NCI-H1417 (cell line): ENCODE measurements around the gene ARHGAP24.
"Not testable (repeated sequence)": the region's sequence is repeated elsewhere in the genome, so short reads cannot be mapped to it uniquely, and the experiment has no call there.

Experiments used
- DNase-seq, 3 experiments: peaks; one replicate each; lab custom pipeline; 2025; lab: John Stamatoyannopoulos, UW

ARHGAP24 gene

DNA sequence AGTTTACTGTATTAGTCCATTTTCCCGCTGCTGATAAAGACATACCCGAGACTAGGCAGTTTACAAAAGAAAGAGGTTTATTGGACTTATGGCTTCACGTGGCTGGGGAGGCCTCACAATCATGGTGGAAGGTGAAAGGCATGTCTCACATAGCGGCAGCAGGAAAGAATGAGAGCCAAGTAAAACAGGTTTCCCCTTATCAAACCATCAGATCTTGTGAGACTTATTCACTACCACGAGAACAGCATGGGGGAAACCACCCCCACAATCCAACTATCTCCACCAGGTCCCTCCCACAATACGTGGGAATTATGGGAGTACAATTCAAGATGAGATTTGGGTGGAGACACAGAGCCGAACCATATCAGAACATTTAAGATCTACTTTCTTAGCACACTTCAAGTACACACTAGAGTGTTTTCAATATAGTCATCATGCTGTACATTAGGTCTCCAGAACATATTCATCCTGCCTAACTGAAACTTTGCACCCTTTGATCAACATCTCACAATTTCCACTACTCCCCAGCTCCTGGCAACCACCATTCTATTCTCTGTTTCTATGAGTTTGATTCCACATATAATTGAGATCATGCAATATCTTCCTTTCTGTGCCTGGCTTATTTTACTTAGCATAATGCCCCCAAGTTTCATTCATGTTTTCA, 341.0 kb downstream of the ARHGAP24 start:
- DNase-seq = no peak

DNA sequence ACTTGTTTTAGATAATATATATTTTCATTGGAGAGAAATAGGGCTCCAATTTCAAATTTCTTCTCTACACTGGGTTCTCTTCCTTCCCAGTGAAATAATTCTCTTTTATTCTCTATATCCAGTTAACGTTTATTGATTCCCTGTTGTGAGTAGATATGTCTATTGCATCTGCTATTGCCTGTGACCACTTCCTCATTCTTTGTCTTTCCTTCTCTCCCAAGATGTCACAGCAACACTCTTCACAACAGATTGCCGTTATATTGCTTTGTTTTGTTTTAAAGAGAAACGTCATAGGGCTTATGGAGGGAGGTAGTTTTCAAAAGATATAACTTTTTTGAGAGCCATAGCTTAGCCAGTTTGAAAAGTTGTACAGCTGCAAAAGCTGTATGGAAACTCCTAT, 343.8 kb downstream of the ARHGAP24 start:
- no peak for DNase-seq

DNA sequence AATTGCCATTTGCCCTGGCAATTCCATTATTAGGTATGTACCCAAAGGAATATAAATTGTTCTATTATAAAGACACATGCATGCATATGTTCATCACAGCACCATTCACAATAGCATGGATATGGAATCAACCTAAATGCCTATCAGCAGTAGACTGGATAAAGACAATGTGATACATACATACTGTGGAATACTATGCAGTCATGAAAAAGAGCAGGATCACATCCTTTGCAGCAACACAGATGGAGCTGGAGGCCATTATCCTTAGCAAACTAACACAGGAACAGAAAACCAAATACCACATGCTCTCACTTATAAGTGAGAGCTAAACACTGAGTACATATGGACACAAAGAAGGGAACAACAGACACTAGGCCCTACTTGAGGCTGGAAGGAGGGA, 345.2 kb downstream of the ARHGAP24 start:
- not testable (repeated sequence) for DNase-seq

DNA sequence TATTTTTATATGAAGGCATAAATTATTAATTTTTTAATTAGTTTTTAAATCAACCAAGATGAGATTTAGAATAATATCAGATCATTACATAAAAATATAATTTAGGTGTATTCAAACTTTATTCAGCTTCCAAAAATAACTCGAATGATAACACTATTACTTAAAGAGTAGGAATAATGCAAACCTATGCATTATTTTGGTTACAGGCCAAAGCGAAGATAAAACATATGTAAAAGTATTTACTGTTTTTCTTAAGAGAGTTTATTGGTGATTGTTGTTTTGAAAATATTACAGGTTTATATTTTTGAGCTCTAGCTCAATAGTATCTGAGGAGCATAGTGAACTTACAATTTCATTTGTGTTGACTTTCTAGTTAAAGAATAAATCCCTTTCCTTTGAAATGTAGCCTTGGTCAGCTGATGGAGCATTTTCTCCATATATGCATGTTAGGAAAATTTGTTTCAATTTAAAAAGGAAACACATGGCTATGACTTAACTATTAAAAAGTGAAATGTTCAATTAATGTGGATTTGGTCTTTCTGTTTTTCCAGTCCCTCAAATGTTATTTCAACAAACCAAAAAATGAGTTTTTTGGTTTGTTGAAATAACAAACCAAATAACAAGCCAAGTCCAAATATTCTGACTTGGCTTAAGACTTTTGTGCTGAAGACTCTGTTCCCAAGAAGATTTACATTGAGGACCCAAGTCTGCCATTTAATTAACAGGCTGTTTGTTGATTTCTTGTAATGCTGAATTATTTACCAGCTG, 346.9 kb downstream of the ARHGAP24 start:
- no peak for DNase-seq

DNA sequence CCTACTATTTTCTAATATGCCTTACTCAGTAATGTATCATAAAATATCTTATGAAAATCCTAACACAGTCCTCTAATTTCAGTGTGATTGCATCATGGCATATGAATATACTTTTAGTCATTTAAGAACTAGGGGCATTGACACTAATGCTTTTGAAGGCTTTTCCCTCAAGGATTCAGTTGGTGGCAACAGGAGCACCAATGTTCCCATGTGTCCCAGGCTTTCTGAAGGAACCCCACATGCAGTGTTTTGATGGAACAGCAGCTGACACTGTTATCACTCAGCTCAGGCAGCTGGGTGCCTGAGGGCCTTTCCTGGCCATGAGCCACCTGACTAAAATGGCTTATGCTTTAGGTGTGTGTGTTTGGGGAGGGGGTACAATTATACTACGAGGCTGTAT, 348.3 kb downstream of the ARHGAP24 start:
- peak; percentile 33 to 80 (median 57) for DNase-seq

DNA sequence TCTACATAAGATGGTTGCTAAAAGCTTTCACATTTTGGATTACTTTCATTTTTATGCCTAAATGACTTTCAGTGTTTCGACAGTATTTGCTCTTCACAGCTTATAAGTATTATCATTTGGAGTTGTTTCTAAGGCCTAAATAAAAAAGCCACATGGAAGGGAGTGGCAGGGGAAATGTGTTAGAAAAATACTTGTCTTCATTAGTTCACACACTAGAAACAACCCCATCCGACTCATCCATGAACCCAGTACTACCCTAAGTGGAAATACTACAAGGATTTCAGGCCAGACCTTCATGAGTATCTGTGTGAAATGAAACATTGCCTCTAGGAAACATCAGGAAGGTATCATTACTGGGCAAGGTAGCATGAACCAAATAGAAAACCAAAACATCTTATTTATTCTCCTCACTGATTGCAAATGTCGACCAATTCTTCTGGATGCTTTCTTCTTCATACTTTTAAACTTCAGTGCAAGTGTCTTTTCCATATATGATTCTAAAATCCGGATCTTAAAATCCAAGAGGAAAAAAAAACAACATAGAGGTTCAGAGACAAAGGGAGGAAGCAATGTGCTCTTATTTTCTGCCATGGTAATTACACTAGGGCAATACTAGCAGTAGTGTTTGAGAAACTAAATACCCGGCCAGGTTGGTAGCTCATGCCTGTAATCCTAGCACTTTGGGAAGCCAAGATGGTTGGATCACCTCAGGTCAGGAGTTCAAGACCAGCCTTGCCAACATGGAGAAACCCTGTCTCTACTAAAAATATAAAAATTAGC, 349.4 kb downstream of the ARHGAP24 start:
- peak in 1 of 3 experiments; percentile 13 for DNase-seq

DNA sequence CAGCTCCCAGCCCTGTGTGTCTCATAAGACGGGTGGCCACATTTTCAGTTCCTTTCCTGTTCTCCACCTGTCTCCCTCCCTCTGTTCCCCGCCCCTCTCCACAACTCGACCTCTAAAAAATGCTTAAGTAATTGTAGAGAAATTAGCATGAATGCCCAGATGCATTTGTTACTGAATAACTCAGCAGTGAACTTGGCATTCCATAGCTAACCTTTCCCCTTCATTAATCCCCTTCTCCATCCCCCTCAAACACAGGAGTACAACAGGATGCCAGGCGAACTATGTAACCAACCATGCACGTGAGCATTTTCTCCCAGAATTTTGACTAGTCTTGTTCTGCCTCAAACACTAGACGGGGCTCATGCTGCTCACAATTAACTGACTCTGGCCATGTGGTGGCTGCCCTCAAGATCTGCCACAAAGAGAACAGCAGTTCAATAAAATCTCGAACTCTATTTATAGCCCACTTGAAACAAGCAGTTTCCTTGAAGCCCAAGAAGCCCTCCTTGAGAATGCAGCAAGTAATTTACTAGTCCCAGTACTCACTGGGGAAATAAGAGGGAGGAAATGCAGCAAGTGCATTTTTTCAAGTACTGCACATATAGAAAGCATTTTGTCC, 351.2 kb downstream of the ARHGAP24 start:
- DNase-seq = peak; percentile 16 to 78 (median 70)

DNA sequence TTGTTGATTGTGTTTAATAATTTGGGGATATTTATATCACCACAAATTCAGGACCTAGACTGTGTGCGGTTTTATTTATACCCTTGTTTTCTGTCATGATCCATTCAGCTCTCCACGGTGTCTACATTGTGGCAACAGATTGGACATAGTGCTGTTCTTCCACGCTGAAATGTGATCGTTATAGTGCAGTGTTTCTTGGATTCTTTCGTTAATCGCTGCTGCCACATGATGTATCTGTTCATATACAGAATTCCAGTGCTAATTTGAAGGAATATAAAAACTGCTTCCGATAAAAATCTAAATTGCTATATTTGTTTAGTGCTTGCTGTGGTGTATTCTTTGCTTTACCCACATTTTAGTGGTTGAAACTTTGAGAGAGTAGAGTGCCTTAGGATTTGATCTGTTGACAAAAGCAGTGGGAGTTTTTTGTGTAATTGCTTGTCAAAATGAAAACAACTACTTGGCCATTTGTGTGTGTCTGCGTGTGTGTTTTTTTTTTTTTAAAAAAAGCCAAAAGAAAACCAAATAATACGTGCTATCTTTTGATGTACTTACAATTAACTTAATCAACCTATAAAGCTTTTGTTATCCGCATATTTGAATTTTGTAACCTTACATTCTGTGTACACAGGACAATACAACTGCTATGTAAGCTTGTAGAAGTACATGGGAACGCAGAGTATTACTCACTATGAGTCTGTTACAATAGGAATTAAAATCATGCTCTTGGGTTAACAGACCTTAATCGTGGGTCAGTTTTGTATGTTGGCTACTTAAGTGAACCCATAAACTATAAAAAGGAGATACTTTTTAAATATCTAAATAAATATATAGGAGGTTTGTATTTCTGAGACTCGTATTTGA, 353.3 kb downstream of the ARHGAP24 start:
- peak; percentile 78 to 84 (median 83) for DNase-seq

DNA sequence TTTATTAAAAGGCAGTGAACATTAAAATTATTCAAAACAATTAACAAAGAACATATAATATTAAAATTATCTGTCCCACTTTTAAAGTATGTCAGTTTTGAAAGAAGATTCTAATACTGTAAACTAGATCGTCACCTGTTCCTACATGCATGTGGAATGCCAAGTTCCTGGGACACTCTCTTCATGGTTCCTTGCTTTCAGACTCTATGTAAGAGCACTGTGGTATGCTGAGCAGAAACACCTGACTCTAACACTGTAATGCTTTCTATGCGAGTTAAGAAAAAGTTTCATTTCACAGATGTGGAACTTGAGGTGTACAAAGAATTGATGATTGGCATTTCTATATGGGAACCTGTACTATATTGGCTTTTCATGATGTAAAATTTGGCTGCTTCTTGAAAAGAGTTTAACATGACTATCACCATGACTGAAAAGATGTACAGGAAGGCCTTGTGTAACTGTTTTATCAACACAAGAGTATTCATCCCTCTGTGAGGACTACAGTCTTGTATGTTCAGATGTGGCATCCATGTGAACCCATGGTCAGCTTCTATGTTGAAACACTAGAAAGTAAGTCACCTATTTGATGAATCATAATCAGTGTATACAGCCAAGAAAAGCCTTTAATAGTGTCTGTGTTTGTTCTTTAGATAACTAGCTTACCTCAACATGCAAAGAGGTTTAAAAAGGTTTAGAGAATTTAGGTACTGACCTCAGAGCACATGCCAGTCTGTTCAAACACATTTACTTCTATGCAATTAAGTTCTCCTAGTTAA, 354.5 kb downstream of the ARHGAP24 start:
- no peak for DNase-seq

DNA sequence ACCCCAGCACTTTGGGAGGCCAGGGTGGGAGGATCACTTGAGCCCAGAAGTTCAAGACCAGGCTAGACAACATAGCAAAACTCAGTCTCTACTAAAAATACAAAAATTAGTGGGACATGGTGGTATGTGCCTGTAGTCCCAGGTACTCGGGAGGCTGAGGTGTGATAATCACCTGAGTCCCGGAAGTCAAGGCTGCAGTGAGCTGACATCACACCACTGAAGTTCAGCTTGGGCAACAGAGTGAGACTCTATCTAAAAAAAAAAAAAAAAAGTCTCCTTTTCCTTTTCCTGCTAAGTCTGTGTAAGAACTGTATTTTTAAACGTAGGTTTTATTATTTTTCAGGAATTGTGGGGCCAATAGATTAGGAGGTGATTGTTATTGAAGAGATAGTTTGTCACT, 356.7 kb downstream of the ARHGAP24 start:
- no peak for DNase-seq

DNA sequence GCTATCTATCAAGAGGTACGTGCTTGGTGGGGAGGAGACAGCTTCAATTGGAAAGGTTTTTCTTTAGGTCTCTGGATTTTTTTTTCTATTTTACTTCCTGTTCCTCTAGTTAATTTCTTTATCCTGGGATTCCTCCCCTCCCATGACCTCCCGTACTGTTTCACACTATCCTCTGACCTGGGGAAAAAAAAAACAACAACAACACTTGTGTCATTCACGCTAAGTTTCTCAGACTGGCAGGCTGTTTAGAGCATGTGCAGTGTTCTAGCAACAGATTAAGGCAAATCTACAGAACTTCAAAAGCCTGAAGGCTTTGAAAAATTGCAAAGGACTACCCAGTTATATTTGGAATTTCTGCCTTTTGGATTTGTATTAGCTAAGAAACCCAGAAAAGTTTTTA, 358.4 kb downstream of the ARHGAP24 start:
- no peak for DNase-seq

DNA sequence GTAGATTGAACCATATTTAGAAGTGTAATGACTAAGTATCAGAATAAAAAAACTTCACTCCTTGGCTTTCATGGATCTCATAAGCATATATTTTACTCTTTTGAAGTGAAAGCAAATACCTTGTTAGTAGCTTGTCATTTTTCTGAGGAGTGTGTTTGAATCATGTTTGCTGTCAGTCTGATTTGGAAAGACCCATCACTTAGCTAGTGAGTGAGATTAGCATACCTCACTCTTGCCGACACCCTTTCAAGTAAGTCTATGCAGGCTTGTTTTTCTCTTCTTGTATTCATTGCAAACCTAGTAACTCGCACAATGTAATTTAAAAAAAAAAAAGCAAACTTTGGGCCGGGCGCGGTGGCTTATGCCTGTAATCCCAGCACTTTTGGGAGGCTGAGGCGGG, 360.0 kb downstream of the ARHGAP24 start:
- DNase-seq = no peak

DNA sequence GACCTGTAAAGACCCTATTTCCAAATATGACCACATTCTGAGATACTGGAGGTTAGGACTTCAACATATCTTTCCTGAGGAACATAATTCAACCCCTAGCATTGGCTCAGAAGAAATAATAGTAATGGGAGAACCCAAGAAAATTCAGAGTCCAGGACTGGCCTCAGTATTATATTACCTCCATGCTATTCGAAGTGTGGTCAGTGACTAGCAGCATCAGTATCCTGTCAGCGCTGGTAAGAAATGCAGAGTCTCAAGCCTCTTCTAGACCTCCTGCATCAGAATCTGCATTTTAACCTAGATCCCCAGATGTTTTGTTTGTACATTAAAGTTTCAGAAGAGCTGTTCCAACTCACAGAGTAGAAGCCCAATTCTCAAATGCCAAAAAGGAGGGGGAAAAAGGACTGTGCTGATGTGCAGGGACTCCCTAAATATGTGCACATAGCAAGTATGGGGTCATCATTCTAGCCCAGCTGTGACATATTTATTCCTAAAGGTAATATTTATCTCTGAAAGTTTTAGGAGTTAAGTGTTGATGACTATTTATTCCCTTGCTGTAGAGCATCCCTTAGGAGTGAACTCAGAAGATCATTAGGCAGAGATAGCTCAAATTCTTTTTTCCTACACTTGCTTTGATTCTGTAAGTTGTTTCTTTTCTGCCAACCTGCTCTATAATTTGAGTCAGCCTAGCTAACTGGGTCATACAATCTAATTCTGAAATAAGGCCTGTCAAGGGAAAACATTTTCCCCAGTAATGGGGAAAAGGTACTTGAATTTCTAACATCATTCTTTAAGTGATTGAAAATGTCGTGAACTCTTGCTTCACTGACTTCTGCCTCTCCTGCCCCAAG, 361.9 kb downstream of the ARHGAP24 start:
- no peak for DNase-seq

DNA sequence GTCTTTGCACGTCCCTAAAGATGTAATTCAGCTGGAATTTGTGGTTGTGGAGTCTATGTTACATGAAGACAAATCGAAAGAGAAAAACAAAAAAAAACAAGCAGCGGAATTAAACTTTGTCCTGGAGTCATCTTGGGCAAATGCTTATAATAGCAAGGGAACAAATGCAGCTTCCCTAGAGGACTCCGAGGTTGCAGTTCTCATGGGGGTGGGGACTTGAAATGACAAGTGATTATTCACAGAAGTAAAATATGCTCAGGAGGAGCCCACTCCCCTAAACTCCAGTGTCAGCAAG, 362.4 kb downstream of the ARHGAP24 start:
- no peak for DNase-seq

DNA sequence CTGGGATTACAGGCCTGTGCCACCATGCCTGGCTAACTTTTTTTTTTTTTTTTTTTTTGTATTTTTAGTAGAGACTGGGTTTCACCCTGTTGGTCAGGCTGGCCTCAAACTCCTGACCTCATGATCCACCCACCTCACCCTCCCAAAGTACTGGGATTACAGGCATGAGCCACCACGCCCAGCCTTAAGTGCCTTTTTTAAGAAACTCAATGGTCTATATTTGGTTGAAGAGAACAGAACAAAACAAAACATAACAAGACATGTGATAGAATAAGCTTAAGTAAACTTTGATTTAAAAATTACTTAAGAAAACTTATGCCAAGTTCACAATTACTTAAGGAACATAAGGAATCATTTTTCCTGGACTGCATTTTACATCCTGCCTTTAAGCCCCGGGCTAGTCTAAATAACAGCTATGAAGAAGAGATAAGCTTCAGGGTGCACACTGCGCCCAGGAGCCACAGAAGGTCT, 365.1 kb downstream of the ARHGAP24 start:
- not testable (repeated sequence) for DNase-seq

DNA sequence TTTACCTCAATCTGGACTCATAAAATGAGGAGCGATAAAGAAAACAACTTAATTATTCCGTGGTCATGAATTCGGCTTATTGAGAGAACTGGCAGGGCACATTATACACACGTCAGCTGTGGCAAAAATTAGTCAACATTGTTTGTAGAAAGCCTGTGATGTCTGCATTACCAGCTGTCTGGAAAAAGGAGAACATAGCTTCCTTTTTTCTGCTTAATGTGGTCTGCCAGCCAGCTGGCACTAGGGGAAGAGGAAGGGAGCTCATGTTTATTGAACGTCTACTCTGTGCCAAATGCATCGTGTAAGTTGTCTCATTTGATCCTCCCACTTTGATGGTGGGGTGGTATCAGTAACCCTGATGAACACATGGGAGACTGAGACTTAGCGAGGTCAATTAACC, 367.6 kb downstream of the ARHGAP24 start:
- DNase-seq = no peak

DNA sequence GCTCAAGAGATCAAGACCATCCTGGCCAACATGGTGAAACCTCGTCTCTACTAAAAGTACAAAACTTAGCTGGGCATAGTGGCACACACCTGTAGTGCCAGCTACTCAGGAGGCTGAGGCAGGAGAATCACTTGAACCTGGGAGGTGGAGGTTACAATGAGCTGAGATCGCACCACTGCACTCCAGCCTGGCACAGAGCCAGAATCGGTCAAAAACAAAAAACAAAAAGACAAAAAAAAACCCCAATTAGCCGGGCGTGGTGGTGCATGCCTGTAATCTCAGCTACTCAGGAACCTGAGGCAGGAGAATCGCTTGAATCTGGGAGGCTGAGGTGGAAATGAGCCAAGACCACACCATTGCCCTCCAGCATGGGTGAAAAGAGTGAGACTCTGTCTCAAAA, 378.8 kb downstream of the ARHGAP24 start:
- DNase-seq = not testable (repeated sequence)

DNA sequence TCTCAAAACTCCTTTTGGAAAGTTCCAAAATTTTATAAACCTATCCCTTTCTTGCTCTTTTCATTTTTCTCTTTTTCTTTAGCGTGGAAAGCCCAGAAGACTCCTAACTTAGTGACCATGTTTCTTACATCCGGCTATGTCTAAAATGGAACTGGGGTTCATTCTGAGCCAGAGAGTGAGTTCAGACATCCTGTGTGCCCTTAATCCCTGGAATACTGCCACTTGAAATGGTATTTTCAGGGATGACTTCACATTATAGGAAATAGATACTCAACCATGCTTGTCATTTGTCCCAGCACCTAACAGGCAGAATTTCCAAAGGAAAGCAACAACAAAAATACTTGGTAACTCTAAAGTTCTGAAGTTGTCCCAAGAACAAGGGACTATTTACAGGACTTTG, 379.6 kb downstream of the ARHGAP24 start:
- DNase-seq = no peak

DNA sequence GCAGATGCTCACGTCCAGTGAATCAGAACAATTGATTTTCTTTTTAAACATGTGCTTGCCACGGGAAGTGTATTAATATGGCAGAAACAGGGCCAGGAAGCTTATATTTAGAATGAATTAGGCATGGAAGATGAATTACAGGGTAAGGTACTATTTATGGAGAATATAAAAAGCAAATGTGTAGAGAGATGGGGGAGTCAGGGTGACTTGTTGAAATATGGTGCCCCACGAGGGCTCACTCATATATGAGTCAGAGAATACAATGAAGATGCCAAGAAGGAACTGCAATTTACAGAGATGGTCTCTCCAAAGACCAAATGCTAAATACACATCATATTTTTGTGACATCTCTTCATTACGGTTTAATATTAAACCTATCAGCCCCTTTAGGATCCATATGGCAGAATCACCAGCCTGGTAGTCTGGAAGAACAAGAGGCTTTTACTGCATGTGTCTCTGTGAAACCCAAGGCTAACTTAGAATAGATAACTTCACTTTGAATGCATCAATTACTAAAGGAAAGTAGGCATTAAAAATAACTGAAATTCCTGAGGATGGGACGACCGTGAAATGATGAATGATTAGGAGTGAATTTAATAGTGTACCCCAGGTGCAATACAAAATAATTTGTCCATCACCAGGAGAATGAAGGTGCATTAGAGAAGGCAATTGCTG, 385.3 kb downstream of the ARHGAP24 start:
- peak in 1 of 3 experiments; percentile 20 for DNase-seq
